GM23248 (cell line): ENCODE results near the gene WDR27. TPM values are rescaled to one million over a fixed set of nuclear protein-coding genes. Genes with fewer than 3 reads are reported as not detected.
A peak's percentile ranks its signal among the peaks of the same experiment; 100 is the strongest.

Source experiments
- DNase-seq: peaks from one replicate; pipeline ENCODE4 v3.0.0-alpha.2; 2015
- H2AFZ ChIP-seq: fragments of 200-600 bp; sonication (generic); 2 replicates; pipeline ENCODE4 v1.6.1; 2016; ENCODE audit warnings: antibody characterized with exemption
- H3F3A ChIP-seq: fragments of 200-600 bp; sonication (generic); 2 replicates; pipeline ENCODE4 v1.6.1; 2016; ENCODE audit warnings: mild to moderate bottlenecking, antibody characterized with exemption, mixed run types; ENCODE audit not compliant: insufficient read depth
- H3K27ac ChIP-seq: fragments of 200-600 bp; sonication (generic); 2 replicates; pipeline ENCODE4 v1.5.1; 2016; ENCODE audit warnings: mild to moderate bottlenecking
- H3K27me3 ChIP-seq: fragments of 200-600 bp; sonication (generic); replicated peaks from 2 replicates; pipeline ENCODE4 v1.6.1; 2016; ENCODE audit warnings: mild to moderate bottlenecking; ENCODE audit not compliant: insufficient read depth
- H3K36me3 ChIP-seq: fragments of 200-600 bp; sonication (generic); 2 replicates; pipeline ENCODE4 v1.6.1; 2016; ENCODE audit warnings: low read depth, mild to moderate bottlenecking
- H3K4me1 ChIP-seq: fragments of 200-600 bp; sonication (generic); 2 replicates; pipeline ENCODE4 v1.6.1; 2016; ENCODE audit warnings: mild to moderate bottlenecking; ENCODE audit not compliant: insufficient read depth
- H3K4me2 ChIP-seq: fragments of 200-600 bp; sonication (generic); one replicate; pipeline ENCODE4 v1.6.1; 2016; ENCODE audit warnings: mild to moderate bottlenecking; ENCODE audit not compliant: unreplicated experiment
- H3K4me3 ChIP-seq: fragments of 200-600 bp; sonication (generic); 2 replicates; pipeline ENCODE4 v1.5.1; 2016; ENCODE audit warnings: mild to moderate bottlenecking
- H3K79me2 ChIP-seq: fragments of 200-600 bp; sonication (generic); 2 replicates; pipeline ENCODE4 v1.6.1; 2016; ENCODE audit warnings: mild to moderate bottlenecking; ENCODE audit not compliant: insufficient read depth
- H3K9ac ChIP-seq: fragments of 200-600 bp; sonication (generic); 2 replicates; pipeline ENCODE4 v1.6.1; 2016; ENCODE audit warnings: mild to moderate bottlenecking
- H3K9me2 ChIP-seq: fragments of 200-600 bp; sonication (generic); 2 replicates; pipeline ENCODE4 v1.6.1; 2016; ENCODE audit warnings: mixed run types, mild to moderate bottlenecking, moderate library complexity; ENCODE audit not compliant: insufficient read depth
- H3K9me3 ChIP-seq: fragments of 200-600 bp; sonication (generic); one replicate; pipeline ENCODE4 v1.6.1; 2017; ENCODE audit warnings: low read depth
- H4K20me1 ChIP-seq: fragments of 200-600 bp; sonication (generic); 2 replicates; pipeline ENCODE4 v1.6.0; 2016; ENCODE audit not compliant: insufficient read depth
- EZH2 ChIP-seq: fragments of 200-600 bp; sonication (generic); IDR thresholded peaks from 2 replicates; pipeline ENCODE4 v1.6.1; 2018; ENCODE audit warnings: antibody characterized with exemption, mild to moderate bottlenecking; ENCODE audit not compliant: insufficient read depth, poor library complexity, severe bottlenecking
- EZH2phosphoT487 ChIP-seq: fragments of 200-600 bp; sonication (generic); IDR thresholded peaks from 2 replicates; pipeline ENCODE4 v1.6.1; 2018; ENCODE audit warnings: antibody characterized with exemption, moderate library complexity, mild to moderate bottlenecking, low read depth; ENCODE audit not compliant: insufficient read depth
- WGBS, 2 experiments: methylation state at CpG; one replicate each; pipeline ENCODE4 v1.1.6; 2015 to 2017; ENCODE audit warnings: low lambda C conversion rate in 2 of 2, low coverage in 1 of 2; ENCODE audit errors: missing lambda C conversion rate in 2 of 2; 5-methylcytosine and 5-hydroxymethylcytosine counted together
- in situ Hi-C: fragments of 300-500 bp; cut with MboI; formaldehyde crosslinking; loops from 2 replicates; pipeline ENCODE4 v1.15.0; 2020
- polyA plus RNA-seq: library from polyadenylated mRNA; unstranded; fragments of >200 nt; fragmentation: Nextera tagmentation; extraction: Ambion mirVana; gene quantifications from 2 replicates; pipeline ENCODE4 v1.2.1, GENCODE V29; 2016
- total RNA-seq: library from RNA; depleted of rRNA; stranded (reverse); fragments of >200 nt; shearing (Covaris generic); gene quantifications from 2 replicates; pipeline ENCODE4 v1.2.3, GENCODE V29; 2014

Gene WDR27
- total and polyA plus RNA-seq, 2 experiments from 2014 or later, result 9.2 to 9.3 TPM

- Histone ChIP-seq H3K27me3 (no peaks in the 10 kb centered on the region), H3K27ac (peak overlapping the region; percentile 46), H3K9ac (peak overlapping the region; percentile 32; the same call in 1 of the 2 replicates), H3K4me2 (peak overlapping the region; percentile 84), H3K36me3 (no peaks in the 10 kb centered on the region), H3K79me2 (no peaks in the 10 kb centered on the region), H3K4me1 (peaks cover 39% of the 10 kb centered on the region), H2AFZ (peak overlapping the region; percentile 42), H3F3A (peaks cover 35% of the 10 kb centered on the region), H3K4me3 (peak overlapping the region; percentile 56), H4K20me1 (no peaks in the 10 kb centered on the region), H3K9me3 (peaks cover 4% of the 10 kb centered on the region), H3K9me2 (no peaks in the 10 kb centered on the region)
- TF ChIP-seq EZH2 (no peak), EZH2phosphoT487 (no peak)
- in situ Hi-C loops, result no loop called here
- WGBS, 2 experiments, result 89 to 94% methylated on average over 8 of the region's 8 CpGs
- no peak for DNase-seq
Observed at GRCh38 chr6:169558378-169558773, 143.5 kb downstream of the WDR27 start.

DNA sequence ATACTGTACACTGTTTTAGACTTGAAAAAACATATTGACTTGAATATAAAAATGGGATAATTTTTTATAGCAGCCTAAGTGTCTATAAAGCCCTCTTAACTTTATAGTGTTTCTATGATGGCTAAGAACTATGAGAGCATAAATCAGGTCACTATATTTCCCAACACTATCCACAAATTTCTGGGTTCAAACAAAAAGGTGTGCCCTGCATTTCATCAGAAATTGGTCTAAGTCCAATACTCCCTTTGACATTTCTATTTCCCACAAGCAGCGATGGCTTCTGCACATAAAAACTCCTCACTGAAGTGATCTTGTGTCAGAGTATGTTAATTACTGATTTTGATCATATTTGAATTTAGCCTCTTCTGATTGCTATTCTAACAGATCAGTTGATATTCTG, 143.9 kb downstream of the WDR27 start:
- H3K9me2 ChIP-seq, result no peaks in the 10 kb centered on the region
- no peaks in the 10 kb centered on the region for H3K36me3 ChIP-seq
- H3K4me3 ChIP-seq, result no peak overlapping the region
- H4K20me1 ChIP-seq, result no peaks in the 10 kb centered on the region
- H3K27me3 ChIP-seq, result no peaks in the 10 kb centered on the region
- TF ChIP-seq EZH2, result no peak
- no peak for TF ChIP-seq EZH2phosphoT487
- no peak overlapping the region for H3K9ac ChIP-seq
- peaks cover 35% of the 10 kb centered on the region for H3F3A ChIP-seq
- peak overlapping the region; percentile 84 for H3K4me2 ChIP-seq
- 54 to 62% methylated on average over 1 of the region's 1 CpG for WGBS, 2 experiments
- in situ Hi-C loops, result no loop called here
- H2AFZ ChIP-seq, result no peak overlapping the region
- H3K79me2 ChIP-seq, result no peaks in the 10 kb centered on the region
- no peak overlapping the region for H3K27ac ChIP-seq
- peaks cover 4% of the 10 kb centered on the region for H3K9me3 ChIP-seq
- H3K4me1 ChIP-seq, result peaks cover 39% of the 10 kb centered on the region
- no peak for DNase-seq

DNA sequence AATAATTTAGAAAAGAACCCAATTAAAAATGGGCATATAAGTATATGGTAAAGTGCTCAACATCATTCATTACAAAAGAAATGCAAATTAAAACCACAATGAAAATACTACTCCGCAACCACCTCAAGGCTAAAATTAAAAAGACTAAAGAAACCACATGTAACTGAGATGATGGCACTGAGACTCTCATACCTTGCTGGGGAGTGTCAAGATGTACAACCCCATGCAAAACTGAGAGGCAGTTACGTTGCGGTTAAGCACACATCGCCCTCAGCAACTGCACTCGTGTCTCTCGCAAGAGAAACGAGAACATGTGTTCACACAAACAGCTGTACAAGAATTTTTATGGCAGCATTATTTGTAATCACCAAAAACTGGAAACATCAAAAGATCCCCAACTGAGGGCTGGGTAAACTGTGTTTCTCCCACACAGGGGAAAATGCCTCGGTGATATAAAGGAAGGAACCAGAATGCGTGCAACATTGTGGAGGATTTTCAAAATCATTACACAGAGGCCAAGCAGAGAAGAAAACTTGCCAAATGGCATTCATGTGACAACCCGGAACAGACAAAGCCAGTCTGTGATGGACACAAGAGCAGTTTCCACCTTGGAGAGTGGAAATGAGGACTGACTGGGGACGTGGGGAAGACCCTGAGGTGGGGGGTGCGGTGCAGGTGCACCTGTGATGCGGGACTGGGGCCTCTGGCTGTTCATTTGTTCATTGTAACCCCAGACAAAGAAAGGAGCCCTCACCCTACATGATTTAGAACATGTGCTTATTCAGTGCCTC, 144.9 kb downstream of the WDR27 start:
- DNase-seq, result no peak
- in situ Hi-C loops, result no loop called here
- no peaks in the 10 kb centered on the region for H4K20me1 ChIP-seq
- peaks cover 35% of the 10 kb centered on the region for H3F3A ChIP-seq
- no peaks in the 10 kb centered on the region for H3K36me3 ChIP-seq
- H3K9me3 ChIP-seq, result peaks cover 4% of the 10 kb centered on the region
- peak overlapping the region; percentile 20 for H3K4me2 ChIP-seq
- TF ChIP-seq EZH2 (no peak), EZH2phosphoT487 (no peak)
- no peaks in the 10 kb centered on the region for H3K79me2 ChIP-seq
- H3K4me3 ChIP-seq, result no peak overlapping the region
- WGBS, 2 experiments, result 69 to 72% methylated on average over 13 of the region's 13 CpGs
- H3K27ac ChIP-seq, result no peak overlapping the region
- no peak overlapping the region for H2AFZ ChIP-seq
- H3K9me2 ChIP-seq, result no peaks in the 10 kb centered on the region
- peaks cover 39% of the 10 kb centered on the region for H3K4me1 ChIP-seq
- no peaks in the 10 kb centered on the region for H3K27me3 ChIP-seq
- no peak overlapping the region for H3K9ac ChIP-seq

DNA sequence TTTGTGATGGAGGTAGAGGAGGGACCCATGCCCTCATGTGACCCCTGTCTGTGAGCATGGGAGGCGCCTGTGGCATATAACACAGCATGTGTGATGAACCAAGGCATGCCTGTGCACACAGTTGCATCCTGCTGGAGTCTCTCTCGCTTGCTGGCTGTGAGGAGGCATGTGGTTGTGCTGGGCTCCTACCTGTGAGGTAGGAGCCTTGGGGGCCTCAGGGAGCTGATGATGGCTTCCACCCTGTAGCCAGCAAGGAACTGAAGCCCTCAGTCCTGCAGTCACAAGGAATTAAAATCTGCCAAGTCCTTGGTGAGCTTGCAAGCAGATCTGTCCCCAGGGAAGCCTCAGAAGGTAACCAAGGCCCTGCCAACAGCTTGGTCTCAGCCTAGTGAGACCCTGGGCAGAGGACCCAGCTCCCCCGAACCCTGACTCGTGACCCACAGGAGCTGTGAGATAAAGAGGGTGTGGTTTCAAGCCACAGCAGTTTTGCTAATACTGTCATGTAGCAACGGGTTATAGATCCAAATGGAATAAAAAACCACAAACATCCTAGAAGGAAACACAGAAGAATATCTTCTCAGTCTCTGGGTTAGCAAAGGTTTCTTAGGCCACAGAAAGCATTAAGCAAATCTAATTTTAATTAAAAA, 145.7 kb downstream of the WDR27 start:
- H3K27me3 ChIP-seq, result no peaks in the 10 kb centered on the region
- no peaks in the 10 kb centered on the region for H3K9me2 ChIP-seq
- H3K4me1 ChIP-seq, result peaks cover 39% of the 10 kb centered on the region
- WGBS, 2 experiments, result 54 to 60% methylated on average over 5 of the region's 5 CpGs
- no peaks in the 10 kb centered on the region for H3K79me2 ChIP-seq
- H3K9ac ChIP-seq, result no peak overlapping the region
- H3K4me3 ChIP-seq, result no peak overlapping the region
- H3K27ac ChIP-seq, result no peak overlapping the region
- in situ Hi-C loops, result no loop called here
- peaks cover 28% of the 10 kb centered on the region for H3F3A ChIP-seq
- H3K4me2 ChIP-seq, result peak overlapping the region; percentile 20
- no peaks in the 10 kb centered on the region for H4K20me1 ChIP-seq
- H3K9me3 ChIP-seq, result no peaks in the 10 kb centered on the region
- peak; percentile 17 for DNase-seq
- no peaks in the 10 kb centered on the region for H3K36me3 ChIP-seq
- H2AFZ ChIP-seq, result no peak overlapping the region
- TF ChIP-seq EZH2 (no peak), EZH2phosphoT487 (no peak)
